ENCODE data around the gene TGM1. TPM values are rescaled to one million over a fixed set of nuclear protein-coding genes. Genes with fewer than 3 reads are reported as not detected.
A peak's percentile ranks its signal among the peaks of the same experiment; 100 is the strongest.

The TGM1 gene
- total RNA-seq, 1 experiment from 2014 or later, result 3.2 TPM

- ChIA-PET POLR2A (ENCODE audit: unreplicated experiment) (interaction anchor here (0.5 to 1.0 kb wide), 2 partner anchors 57 to 87 kb away, joined by 4 to 5 read pairs; partner anchors contain the start of gene TINF2), CTCF (interaction anchor here (0.6 to 3.1 kb wide), 4 partner anchors 9 to 133 kb away, joined by 3 to 55 read pairs (median 4); partner anchors contain the start of genes CIDEB, RABGGTA and TINF2)
- H3K4me2 ChIP-seq (ENCODE audit: low read length), result peak overlapping the region; percentile 89
- intact Hi-C loops (cut with micrococcal nuclease), result loop anchor here (5.0 kb wide), 1 partner anchor 82 kb away; the partner anchor contains the start of gene MDP1
- BruUV-seq (replicated peaks), result no TSS peak
- peaks cover 43% of the 10 kb centered on the region for H3K36me3 ChIP-seq (ENCODE audit: low read depth, low read length)
- TF ChIP-seq CTCF (conservative IDR thresholded peaks at IDR 0.05; ENCODE audit: low read depth, low read length) (no peak), EZH2phosphoT487 (IDR thresholded peaks at IDR 0.05; ENCODE audit: borderline replicate concordance, low read length) (no peak), EZH2 (IDR thresholded peaks at IDR 0.05; ENCODE audit: low read length, unreplicated experiment) (no peak)
- peak overlapping the region; percentile 71 for H3K27ac ChIP-seq (ENCODE audit: low read length)
- no peaks in the 10 kb centered on the region for H3K9me3 ChIP-seq (ENCODE audit: low read length)
- no peaks in the 10 kb centered on the region for H3K9me2 ChIP-seq (replicated peaks; ENCODE audit: low read length)
- H3K4me1 ChIP-seq (ENCODE audit: insufficient read depth, low read length), result peaks cover 36% of the 10 kb centered on the region
- H3K4me3 ChIP-seq (ENCODE audit: low read length), result peak overlapping the region; percentile 93
- no peaks in the 10 kb centered on the region for H3F3A ChIP-seq (ENCODE audit: low read length, unreplicated experiment)
- DNase-seq (peak; percentile 87), ATAC-seq (peak; percentile 73)
- no peaks in the 10 kb centered on the region for H3K27me3 ChIP-seq (ENCODE audit: low read length)
- peaks cover 42% of the 10 kb centered on the region for H3K79me2 ChIP-seq (ENCODE audit: low read length)
- peak overlapping the region; percentile 92 for H2AFZ ChIP-seq (ENCODE audit: low read length)
- H4K20me1 ChIP-seq (ENCODE audit: low read length), result no peaks in the 10 kb centered on the region
- peak overlapping the region; percentile 82 for H3K9ac ChIP-seq (ENCODE audit: low read length)
These were observed 35.9 kb upstream of the TGM1 start for GRCh38 chr14:24298892-24299254.

GRCh38 chr14:24297190-24297964 lies 34.4 kb upstream of the TGM1 start:
- Histone ChIP-seq H3K4me3 (ENCODE audit: low read length) (no peak overlapping the region; the same call in 1 of the 2 replicates), H3K79me2 (ENCODE audit: low read length) (peaks cover 42% of the 10 kb centered on the region), H3K4me2 (ENCODE audit: low read length) (peak overlapping the region; percentile 89; the same call in 1 of the 2 replicates), H3F3A (ENCODE audit: low read length, unreplicated experiment) (no peaks in the 10 kb centered on the region), H2AFZ (ENCODE audit: low read length) (no peak overlapping the region), H3K9me2 (replicated peaks; ENCODE audit: low read length) (no peaks in the 10 kb centered on the region), H4K20me1 (ENCODE audit: low read length) (no peaks in the 10 kb centered on the region), H3K9me3 (ENCODE audit: low read length) (no peaks in the 10 kb centered on the region), H3K27me3 (ENCODE audit: low read length) (no peaks in the 10 kb centered on the region), H3K27ac (ENCODE audit: low read length) (no peak overlapping the region), H3K9ac (ENCODE audit: low read length) (no peak overlapping the region), H3K36me3 (ENCODE audit: low read depth, low read length) (peaks cover 35% of the 10 kb centered on the region), H3K4me1 (ENCODE audit: insufficient read depth, low read length) (peaks cover 36% of the 10 kb centered on the region)
- ATAC-seq, result peak; percentile 13
- TF ChIP-seq EZH2 (IDR thresholded peaks at IDR 0.05; ENCODE audit: low read length, unreplicated experiment) (no peak), CTCF (conservative IDR thresholded peaks at IDR 0.05; ENCODE audit: low read depth, low read length) (peak; percentile 68)
- BruUV-seq (replicated peaks), result no TSS peak
- peak; percentile 76 for DNase-seq
- ChIA-PET CTCF (interaction anchor here (0.6 to 3.1 kb wide), 7 partner anchors 11 to 144 kb away, joined by 3 to 55 read pairs (median 6); partner anchors contain the start of genes CIDEB, MDP1 and TINF2), POLR2A (ENCODE audit: unreplicated experiment) (interaction anchor here (0.6 to 1.0 kb wide), 6 partner anchors 55 to 237 kb away, joined by 3 to 5 read pairs (median 4); partner anchors contain the start of gene TINF2)
- intact Hi-C loops (cut with micrococcal nuclease), result loop anchor here (1.0 to 5.0 kb wide), 3 partner anchors 27 to 80 kb away; partner anchors contain the start of genes MDP1 and RABGGTA
